Measurements from ENCODE around the gene PITX2.

The PITX2 gene

DNA sequence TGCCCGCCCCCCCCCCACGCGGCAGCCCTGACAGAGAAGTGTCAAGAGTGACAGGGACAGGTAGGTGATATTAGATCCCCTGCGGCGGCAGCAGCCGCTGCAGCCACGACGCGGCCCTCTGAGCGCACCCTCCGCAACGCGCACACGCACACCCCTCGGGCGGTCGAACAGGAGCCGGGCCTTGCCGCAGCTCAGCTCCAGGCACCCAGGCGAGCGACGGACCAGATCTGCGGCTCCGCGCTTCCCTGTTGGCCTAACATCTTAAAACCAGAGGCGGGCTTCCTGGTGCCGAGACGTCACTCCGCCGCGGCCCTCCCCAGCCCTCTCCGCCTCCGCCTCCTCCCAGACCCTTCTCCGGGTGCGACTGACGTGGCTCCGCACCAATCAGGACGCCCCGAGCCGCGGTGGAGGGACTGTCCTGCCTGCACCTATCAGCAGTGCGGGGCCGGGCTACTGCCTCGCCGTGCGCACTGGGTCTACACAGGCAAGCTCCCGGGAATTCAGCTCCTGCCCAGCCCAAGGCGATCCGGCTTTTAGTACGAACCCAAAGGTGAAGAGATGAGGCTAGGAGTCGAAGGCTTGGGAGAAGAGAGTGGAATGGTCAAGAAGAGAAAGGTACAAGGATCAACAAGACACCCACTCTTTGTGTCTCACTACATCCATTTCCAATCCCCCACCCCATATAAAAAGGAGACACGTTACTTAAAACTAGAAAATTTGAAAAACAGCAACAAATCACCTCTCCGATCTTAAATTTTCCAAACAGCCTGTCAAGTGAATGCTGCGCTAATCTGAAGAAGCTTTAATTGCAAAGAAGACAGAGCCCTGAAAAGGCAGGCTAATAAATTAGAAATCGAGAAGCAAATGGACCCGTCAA lies at the start of gene PITX2:
PITX2 (minus strand) TSS at position 237 of the 877 bp plus-strand sequence. CDS start 617 bp downstream, outside the sequence.
- DNase-seq: no peak

DNA sequence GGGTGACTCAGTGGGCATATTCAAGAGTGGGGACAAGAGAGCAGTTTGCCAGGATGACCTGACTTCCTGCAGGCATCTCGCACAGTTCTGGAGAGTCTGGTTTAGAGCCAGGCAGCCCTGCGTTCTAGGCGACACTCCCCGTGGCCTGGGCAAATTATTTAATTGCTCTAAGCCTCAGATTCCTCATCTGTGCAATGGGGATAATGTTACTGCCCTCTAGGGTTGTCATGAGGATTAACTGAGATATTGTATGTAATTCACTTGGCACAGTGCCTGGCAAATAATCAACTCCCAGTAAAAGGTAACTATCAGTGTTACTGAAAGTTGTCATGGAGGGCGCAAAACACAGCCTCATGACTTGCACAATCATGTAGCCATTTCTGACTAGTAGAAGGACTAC lies 48.8 kb upstream of the PITX2 start:
- no peak for DNase-seq

DNA sequence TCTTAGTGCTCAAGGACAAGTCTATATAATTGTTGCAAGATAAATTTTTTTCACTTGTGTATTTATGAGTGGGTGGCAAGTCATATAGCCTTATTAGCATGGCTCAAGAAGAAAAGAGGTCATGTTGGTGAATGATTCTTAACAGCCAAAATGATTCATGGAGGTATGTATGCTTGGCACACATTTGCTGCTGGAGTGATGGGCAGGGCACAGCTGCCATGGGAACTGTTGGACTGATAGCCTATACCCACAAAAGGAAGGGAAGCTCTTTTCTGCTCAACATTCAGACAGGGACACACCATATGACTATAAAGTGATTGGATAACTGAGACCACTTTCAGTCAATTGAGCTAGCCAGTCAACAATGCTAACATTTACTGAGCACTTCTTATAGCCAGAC lies 46.8 kb upstream of the PITX2 start:
- DNase-seq: no peak

DNA sequence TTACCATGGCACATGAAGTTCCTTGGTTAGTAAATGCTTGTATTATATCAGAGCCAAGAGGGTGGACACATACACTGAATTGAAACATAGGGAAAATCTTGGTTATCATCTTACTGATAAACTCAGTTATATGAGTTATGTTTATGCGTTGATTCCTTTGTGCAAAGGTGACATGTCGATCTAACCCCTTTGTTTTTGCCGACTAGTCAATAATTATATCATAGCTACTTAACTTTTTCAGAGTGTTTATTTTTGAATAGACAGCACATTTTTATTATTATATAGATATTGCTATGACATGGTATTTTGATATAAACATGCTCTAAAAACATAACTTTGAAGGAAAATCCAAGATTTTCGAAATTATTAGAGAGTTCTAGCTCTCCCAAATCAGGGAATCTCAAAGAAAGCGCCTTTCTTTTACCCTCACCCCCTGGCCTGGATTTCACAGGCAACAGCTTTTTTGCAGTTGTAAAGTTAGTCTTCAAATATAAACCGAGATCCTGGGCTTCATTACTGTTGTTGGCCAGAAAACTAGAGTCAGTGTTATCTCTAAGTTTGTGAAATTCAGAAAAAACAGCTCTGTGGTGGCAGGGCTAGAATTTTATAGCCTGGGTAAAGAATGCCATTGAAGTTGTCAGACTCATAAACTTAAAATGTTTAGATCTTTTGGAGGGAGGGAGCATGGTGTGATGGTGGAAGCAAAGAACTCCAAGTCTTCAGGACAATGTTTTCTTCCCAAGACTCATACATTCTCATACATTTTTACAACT lies 45.8 kb upstream of the PITX2 start:
- no peak for DNase-seq

DNA sequence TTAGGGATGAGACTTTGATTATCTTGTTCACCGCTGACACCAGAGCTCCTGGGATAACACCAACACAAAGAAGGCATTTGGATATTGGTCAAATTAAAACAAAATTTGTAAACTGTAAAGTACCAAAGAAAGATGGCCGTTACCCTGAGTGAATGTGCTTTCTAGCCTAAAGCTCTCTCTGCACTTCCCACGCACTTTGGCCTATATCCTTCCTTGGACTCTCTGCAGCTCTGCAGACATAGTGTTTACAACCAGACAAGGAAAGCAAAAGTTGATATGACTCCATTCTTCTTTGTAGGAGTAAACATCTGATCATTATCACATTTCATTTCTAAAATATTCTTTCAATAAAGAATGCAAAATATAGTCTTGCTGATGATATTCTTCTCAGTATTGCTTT lies 44.8 kb upstream of the PITX2 start:
- no peak for DNase-seq

DNA sequence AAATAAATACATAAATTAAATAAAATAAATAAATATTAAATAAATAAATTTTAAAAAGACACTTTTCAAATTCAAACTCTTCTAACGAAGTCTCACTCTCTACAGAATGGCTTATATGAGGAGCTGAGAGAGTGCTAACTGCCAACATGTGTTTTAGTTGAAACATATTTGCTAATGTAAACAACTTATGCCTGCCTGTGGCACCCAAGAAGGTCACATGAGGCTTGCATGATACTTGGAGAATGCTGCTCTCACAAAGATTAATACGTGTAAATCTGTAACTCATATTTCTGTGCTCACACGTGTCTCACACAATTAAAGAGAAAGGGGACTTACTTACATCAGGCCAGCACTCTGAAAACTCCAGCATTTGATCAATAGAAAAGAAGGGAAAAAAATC lies 43.2 kb upstream of the PITX2 start:
- no peak for DNase-seq

DNA sequence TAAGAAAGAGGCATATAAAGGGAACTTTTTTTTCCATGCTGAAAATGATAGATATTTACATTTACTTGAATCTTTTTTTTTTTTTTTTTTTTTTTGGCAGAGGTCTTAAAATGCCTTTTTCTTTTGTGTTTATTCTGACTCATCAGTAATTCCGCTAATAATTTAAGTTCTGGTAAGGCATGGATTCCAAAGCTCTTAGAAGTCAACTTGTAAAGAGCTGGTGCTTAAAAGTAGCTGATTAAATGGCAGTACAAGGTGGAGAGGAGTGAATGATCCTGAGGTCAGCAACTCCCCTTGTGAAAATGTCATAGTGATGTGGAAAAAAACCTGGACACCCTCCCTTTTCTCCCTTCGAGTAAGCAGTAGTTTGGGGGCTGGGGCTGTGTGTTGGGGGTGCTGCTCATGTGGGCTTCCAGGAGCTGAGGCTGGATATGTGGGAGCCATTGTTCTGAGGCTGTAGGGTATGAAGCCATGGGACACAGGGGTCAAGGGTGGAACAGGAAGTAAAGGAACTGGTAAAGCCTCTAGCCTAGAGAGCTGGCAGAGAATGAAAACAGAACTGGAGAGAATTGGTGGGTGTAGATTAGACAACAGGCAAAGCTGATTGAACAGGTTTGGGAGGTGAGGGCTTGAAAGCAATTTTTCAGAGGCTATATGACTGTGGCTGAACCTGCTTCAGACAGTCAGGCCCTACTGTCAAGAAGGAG lies 41.0 kb upstream of the PITX2 start:
- DNase-seq: no peak

DNA sequence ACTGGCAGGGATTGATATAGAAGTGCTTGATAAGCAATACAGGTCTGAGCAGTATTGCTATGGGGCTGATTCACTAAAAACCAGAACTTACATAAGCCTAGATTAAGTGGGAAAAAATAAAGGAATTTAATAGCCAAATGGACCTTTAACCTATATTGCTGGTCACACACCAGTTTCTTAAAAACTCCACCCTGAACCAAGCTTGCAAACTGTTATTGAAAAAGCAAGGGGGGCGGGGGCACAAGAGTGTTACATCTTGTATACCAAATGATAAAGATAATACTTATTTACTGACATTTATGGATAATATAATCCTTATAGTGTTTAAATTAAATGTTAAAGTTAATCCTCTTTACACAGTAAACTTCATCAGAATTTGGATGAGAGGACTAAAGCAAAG lies 40.3 kb upstream of the PITX2 start:
- DNase-seq: no peak

DNA sequence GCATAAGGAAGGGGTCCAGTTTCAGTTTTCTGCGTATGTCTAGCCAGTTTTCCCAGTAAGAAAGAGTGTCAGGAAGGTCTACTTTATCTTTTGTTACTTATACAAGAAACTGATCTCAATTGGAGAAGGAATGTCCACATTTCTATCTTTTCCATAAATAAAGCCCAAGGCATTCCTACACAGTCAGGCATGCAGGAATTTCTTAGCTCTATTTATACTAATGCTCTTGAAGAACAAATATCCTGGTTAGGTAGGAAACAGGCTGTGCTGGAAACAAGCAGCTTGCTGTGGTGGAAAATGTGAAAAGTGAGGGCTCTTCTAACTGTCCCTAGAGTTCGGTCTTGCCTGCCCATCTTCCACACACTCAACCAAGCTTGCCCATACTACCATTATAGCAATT lies 37.9 kb upstream of the PITX2 start:
- no peak for DNase-seq

DNA sequence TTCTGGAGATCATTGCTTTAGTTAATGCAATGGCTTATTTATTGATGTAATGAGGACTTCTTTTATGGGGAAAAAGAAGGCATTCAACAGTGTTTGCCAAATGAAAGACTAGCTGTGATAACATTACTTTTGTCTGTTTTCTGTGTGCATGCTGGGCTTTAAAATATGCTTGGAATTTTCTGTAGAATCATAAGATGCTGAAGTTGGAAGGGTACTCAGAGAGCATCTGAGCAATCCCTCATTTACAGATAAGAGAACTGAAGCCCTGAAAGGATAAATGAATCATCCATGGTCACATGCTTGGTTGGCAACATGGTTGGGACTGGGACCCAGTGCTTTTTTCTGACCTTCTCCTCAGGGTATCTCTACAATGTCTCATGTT lies 31.4 kb upstream of the PITX2 start:
- DNase-seq: no peak

DNA sequence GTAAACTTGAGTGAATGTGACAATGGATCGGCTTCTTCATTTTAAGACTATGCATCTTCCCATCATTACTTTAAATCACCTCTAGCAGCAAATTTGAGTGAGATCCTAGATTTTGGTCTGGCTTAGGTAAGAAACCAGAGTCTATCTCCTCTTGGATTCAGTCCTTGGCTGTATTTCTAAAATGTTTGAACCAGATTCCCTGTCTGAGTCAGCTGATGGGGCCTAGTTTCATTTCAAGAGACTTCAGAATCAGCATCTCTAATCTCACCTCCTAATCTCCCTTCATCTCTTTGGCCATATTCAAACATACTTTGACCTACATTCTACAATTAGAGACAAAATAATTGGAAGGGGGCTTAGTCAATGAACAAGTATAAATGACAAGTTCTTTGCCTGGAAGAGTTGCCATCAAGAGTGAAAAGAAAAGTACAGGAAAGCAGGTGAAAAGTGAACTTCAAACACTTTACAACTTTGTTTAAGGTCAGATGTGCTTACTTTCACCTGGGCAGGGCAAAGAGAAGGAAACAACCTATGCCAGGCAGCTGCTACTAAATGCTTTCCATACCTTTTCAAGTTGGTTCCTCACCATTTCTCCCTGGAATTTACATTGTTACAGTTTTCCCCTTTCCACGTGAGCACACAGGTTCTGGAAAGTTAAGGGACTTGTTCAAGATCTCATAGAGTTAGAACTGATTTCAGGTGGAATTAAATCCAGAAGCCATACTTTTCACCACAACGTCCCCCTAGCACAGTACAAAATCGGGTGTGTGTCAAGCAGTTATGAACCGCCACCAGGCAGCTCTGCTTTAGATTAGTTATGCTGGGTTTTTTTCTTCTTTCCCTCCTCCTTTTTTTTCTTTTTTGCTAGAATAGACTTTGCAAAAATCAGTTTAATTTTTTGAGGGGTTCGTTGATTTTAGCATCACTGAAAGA lies 30.7 kb upstream of the PITX2 start:
- no peak for DNase-seq

DNA sequence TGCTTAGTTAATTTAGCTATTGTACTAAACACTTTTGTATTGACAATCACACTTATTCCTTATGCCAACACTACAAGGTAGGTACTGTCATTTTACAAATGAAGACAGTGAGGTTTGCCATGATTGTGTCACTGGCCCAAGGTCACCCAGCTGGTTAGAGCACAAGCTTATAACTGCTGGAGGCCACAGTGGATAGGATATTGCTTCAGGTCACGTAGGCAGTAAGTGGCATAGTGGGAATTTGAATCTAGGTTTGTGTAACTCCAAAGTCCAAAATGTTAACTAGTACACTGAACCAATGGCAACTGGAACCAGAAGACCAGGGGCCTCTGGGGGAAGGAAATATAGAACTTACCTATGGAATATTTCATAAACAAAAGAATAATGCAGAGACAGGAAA lies 21.1 kb upstream of the PITX2 start:
- no peak for DNase-seq

DNA sequence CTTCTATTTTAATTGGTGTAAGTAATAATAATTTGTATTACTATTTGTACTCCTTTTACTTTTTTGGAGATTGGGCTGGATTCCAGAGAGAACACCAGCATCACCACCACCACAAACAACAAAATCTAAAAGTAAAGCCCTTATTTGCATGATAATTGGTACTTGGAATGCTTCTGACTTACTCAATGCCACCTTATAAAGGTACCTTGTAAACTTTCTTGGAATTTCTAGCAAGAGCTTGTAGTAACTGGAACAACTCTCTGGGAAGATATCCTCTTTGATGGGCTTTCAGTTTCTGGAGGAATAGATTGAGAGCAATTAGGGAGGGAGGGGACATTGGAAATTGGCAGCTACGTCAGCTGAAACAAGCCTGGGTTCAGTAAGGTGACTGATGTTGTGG lies 20.2 kb upstream of the PITX2 start:
- no peak for DNase-seq

DNA sequence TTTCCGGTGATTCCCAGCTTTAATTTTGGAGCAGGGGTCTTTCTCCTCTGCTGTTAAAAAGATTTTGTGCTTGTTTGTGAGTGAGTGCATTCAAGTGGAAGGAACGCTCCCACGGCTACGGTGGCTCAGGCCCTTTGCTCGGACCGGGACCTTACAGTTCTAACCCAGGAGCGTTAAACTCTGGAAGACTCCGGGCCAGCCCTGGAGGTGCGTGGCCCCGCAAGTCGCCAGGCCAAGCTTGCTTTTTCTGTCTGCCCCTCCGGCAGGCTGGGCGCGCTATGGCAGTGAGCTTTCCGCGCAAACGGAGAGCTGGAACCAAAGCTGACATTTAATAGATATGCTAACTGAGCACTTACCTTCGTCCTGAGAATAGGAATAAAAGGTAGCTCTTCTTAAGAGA lies 18.3 kb upstream of the PITX2 start:
- DNase-seq: no peak

DNA sequence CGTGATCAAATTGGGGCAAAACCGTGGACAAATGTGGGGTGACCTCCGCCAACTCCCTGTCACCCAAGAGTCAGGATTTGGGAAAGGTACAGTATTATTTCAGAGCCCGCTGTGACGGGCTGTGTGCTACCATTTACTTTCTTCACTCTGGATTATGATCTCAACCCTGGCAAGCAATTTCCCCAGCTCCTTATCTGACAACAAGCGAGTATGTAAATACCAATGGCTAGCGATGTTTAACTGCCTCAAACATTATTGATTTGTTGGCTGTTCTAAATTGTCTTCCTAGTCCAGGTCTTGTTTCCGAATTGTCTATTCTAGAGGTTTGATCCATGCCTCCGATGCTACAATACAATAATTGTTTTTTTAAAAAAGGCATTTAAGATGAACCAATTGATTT lies 17.7 kb upstream of the PITX2 start:
- no peak for DNase-seq

DNA sequence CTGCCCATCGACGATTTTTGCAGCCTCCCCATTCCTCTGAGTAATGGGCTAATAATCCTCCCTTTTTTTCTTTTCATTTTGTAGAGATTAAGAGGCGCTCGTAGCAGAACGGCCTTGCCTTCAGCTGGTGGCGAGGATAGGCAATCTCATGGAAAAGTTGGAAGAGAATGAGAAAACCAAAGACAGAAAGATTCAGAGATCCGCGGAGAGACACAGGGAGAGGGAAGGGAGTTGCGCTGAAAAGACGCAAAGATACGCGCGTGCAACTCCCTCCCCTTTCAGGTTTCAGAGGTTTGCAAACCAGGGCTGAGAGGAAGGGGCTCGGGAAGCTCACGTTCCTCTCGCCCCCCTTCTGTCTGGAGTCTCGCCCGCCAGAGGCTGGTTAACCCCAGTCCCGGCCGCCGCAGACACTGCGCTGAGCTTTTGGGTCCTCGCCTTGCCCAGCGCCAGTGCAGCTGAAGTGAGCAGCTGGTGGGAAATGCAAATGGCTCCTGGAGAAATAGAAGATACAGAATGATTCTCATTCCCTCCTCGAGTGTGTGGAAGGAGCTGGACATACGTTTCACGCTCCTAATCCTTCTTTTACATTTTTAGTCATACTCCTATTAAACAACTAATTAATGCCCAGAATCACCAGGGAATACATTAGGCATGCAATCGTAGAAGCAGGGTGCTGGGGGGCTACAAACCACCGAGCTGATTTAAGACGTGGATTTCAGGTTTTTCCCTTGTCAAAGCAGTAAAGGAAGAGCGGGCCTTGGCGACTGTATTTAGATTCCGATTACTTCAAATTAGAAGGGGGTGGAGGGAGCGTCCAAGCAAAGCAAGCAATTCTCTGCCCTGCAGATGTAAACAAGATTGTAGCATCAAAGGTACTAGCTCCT lies 16.6 kb upstream of the PITX2 start:
- no peak for DNase-seq

DNA sequence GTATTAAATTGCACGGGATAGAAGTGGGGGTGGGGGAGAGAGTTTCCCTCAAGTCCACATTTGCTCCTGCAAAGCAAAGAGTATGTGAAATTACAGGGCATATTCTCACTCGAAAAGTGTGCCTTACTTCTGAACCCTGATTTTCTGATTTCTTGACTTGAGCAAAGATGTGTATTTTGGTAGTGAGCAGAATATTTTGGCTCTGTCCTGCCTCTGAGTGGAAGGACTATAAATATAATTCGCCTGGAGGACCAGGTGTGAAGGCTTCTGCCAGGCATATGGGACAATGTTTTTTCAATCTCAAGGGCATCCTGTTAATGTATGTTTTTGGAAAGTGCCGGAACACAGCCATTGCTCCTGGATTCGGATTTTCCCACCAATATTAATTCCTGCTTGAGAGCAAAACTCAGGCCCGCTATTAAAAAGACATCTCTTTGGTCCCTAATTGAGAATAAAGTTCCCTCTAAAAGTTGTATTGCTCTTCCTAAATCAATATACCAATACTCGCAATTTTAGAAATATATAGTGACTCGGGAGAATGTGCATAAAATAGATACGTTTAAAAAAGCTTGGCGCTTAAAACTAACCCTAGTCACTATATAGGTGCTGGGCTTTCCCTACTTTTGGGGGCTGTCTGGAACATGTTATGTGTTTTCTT lies 15.3 kb upstream of the PITX2 start:
- no peak for DNase-seq

DNA sequence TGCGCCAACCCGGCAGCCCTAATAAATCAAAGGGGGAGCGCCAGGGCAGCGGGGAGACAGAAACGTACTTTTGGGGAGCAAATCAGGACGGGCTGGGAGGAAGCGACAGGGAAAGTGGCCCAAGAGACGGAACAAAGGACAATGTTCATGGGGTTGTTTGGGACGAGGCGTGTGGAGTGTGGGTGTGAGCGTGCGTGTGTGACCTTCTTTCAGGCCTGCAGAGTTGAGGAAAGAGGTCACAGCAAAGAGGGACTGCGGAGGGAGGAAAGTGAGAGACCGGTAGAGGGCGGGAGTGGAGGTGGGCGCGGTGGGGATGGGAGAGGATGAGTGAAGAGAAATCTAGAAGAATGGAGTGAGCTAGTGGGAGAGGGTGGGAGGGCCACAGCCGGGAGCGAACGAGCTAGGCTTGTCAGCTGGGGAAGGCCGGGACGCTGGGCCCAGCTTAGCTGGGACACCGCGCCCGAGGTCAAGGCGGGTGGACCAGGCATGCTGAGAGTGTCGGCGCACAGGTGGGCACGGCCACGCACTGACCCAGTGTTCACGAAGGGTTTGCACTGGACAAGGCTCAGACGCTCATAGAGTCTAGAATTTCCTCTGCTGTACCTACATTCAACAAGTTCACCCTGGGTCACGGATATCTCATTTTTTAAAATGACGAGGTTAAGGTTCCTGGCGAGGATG lies 14.7 kb upstream of the PITX2 start:
- DNase-seq: no peak

DNA sequence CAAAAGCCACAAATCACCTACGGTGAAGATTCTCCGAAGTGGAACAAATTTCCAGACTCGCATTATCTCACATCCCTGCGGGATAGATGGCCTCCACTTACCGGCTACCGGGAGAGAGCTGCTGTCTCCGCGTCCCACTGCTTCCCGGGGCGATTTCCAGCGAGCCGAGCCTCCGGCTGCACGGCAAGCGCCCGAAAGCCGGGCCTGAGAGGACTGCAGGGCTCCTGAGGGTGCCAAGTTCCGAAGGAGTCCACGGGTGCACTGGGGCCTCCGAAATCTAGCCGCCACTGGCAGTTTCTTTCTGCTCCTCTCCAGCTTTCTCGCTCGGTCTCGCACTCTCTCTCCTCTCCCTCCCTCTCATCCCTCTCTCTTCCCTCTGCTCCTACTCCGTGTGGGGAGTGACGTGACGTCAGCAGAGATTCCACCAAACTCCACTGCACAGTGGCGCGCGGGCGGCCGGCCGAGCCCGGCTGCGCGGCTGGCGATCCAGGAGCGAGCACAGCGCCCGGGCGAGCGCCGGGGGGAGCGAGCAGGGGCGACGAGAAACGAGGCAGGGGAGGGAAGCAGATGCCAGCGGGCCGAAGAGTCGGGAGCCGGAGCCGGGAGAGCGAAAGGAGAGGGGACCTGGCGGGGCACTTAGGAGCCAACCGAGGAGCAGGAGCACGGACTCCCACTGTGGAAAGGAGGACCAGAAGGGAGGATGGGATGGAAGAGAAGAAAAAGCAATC lies 14.0 kb upstream of the PITX2 start:
- no peak for DNase-seq
